GM12892 (cell line): ENCODE measurements around the gene SLC4A4.

ENCODE experiments used
- POLR2A ChIP-seq: IDR thresholded peaks from 2 replicates; pipeline ENCODE4 v1.6.1; 2011; ENCODE audit warnings: low read depth, low read length, control low read depth
- POLR2AphosphoS5 ChIP-seq: IDR thresholded peaks from 2 replicates; pipeline ENCODE4 v1.6.1; 2011; ENCODE audit warnings: low read depth, low read length, control low read depth

DNA sequence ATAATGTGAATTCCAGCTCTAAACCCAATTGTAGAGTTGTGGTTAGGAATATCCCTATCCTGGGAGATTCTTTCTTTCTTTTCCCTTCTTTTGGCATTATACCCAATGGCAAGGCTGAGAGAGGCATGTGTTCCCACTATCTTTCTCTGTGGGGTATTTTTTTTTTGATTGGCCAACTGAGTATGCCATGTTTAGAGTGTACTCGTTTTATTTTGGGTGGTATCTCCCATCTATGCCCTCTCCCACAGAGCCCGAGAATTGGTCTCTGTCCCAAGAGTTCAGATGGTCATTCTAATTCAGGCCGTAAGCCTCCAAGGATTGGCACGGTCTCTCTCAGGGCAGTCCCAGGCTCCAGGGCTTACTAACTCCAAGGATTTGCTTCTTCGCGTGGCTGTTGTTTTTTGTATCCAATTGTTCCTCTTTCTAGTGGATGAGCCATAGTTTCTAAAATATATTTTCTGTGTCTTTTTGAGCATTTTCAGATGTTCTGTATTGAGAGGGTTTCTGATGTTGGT is 198.8 kb downstream of the SLC4A4 start:
- TF ChIP-seq POLR2A (no peak), POLR2AphosphoS5 (no peak)
